GM23248 (cell line): ENCODE data around the gene HDAC10. TPM values are rescaled to one million over a fixed set of nuclear protein-coding genes. Genes with fewer than 3 reads are reported as not detected.

ENCODE experiments used
- DNase-seq: peaks from one replicate; pipeline ENCODE4 v3.0.0-alpha.2; 2015
- H2AFZ ChIP-seq: fragments of 200-600 bp; sonication (generic); 2 replicates; pipeline ENCODE4 v1.6.1; 2016; ENCODE audit warnings: antibody characterized with exemption
- H3F3A ChIP-seq: fragments of 200-600 bp; sonication (generic); 2 replicates; pipeline ENCODE4 v1.6.1; 2016; ENCODE audit warnings: mild to moderate bottlenecking, antibody characterized with exemption, mixed run types; ENCODE audit not compliant: insufficient read depth
- H3K27ac ChIP-seq: fragments of 200-600 bp; sonication (generic); 2 replicates; pipeline ENCODE4 v1.5.1; 2016; ENCODE audit warnings: mild to moderate bottlenecking
- H3K27me3 ChIP-seq: fragments of 200-600 bp; sonication (generic); replicated peaks from 2 replicates; pipeline ENCODE4 v1.6.1; 2016; ENCODE audit warnings: mild to moderate bottlenecking; ENCODE audit not compliant: insufficient read depth
- H3K36me3 ChIP-seq: fragments of 200-600 bp; sonication (generic); 2 replicates; pipeline ENCODE4 v1.6.1; 2016; ENCODE audit warnings: low read depth, mild to moderate bottlenecking
- H3K4me1 ChIP-seq: fragments of 200-600 bp; sonication (generic); 2 replicates; pipeline ENCODE4 v1.6.1; 2016; ENCODE audit warnings: mild to moderate bottlenecking; ENCODE audit not compliant: insufficient read depth
- H3K4me2 ChIP-seq: fragments of 200-600 bp; sonication (generic); one replicate; pipeline ENCODE4 v1.6.1; 2016; ENCODE audit warnings: mild to moderate bottlenecking; ENCODE audit not compliant: unreplicated experiment
- H3K4me3 ChIP-seq: fragments of 200-600 bp; sonication (generic); 2 replicates; pipeline ENCODE4 v1.5.1; 2016; ENCODE audit warnings: mild to moderate bottlenecking
- H3K79me2 ChIP-seq: fragments of 200-600 bp; sonication (generic); 2 replicates; pipeline ENCODE4 v1.6.1; 2016; ENCODE audit warnings: mild to moderate bottlenecking; ENCODE audit not compliant: insufficient read depth
- H3K9ac ChIP-seq: fragments of 200-600 bp; sonication (generic); 2 replicates; pipeline ENCODE4 v1.6.1; 2016; ENCODE audit warnings: mild to moderate bottlenecking
- H3K9me2 ChIP-seq: fragments of 200-600 bp; sonication (generic); 2 replicates; pipeline ENCODE4 v1.6.1; 2016; ENCODE audit warnings: mixed run types, mild to moderate bottlenecking, moderate library complexity; ENCODE audit not compliant: insufficient read depth
- H3K9me3 ChIP-seq: fragments of 200-600 bp; sonication (generic); one replicate; pipeline ENCODE4 v1.6.1; 2017; ENCODE audit warnings: low read depth
- H4K20me1 ChIP-seq: fragments of 200-600 bp; sonication (generic); 2 replicates; pipeline ENCODE4 v1.6.0; 2016; ENCODE audit not compliant: insufficient read depth
- EZH2 ChIP-seq: fragments of 200-600 bp; sonication (generic); IDR thresholded peaks from 2 replicates; pipeline ENCODE4 v1.6.1; 2018; ENCODE audit warnings: antibody characterized with exemption, mild to moderate bottlenecking; ENCODE audit not compliant: insufficient read depth, poor library complexity, severe bottlenecking
- EZH2phosphoT487 ChIP-seq: fragments of 200-600 bp; sonication (generic); IDR thresholded peaks from 2 replicates; pipeline ENCODE4 v1.6.1; 2018; ENCODE audit warnings: antibody characterized with exemption, moderate library complexity, mild to moderate bottlenecking, low read depth; ENCODE audit not compliant: insufficient read depth
- whole genome bisulfite sequencing, 2 experiments: methylation state at CpG; one replicate each; pipeline ENCODE4 v1.1.6; 2015 to 2017; ENCODE audit warnings: low lambda C conversion rate in 2 of 2, low coverage in 1 of 2; ENCODE audit errors: missing lambda C conversion rate in 2 of 2; 5-methylcytosine and 5-hydroxymethylcytosine counted together
- in situ Hi-C: fragments of 300-500 bp; cut with MboI; formaldehyde crosslinking; loops from 2 replicates; pipeline ENCODE4 v1.15.0; 2020
- polyA plus RNA-seq: library from polyadenylated mRNA; unstranded; fragments of >200 nt; fragmentation: Nextera tagmentation; extraction: Ambion mirVana; gene quantifications from 2 replicates; pipeline ENCODE4 v1.2.1, GENCODE V29; 2016
- total RNA-seq: library from RNA; depleted of rRNA; stranded (reverse); fragments of >200 nt; shearing (Covaris generic); gene quantifications from 2 replicates; pipeline ENCODE4 v1.2.3, GENCODE V29; 2014; rRNA removed

Gene HDAC10, protein sequence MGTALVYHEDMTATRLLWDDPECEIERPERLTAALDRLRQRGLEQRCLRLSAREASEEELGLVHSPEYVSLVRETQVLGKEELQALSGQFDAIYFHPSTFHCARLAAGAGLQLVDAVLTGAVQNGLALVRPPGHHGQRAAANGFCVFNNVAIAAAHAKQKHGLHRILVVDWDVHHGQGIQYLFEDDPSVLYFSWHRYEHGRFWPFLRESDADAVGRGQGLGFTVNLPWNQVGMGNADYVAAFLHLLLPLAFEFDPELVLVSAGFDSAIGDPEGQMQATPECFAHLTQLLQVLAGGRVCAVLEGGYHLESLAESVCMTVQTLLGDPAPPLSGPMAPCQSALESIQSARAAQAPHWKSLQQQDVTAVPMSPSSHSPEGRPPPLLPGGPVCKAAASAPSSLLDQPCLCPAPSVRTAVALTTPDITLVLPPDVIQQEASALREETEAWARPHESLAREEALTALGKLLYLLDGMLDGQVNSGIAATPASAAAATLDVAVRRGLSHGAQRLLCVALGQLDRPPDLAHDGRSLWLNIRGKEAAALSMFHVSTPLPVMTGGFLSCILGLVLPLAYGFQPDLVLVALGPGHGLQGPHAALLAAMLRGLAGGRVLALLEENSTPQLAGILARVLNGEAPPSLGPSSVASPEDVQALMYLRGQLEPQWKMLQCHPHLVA
- total RNA-seq (16.8 and 19.2 TPM in 2 replicates), polyA plus RNA-seq (4.3 and 6.6 TPM in 2 replicates)

DNA sequence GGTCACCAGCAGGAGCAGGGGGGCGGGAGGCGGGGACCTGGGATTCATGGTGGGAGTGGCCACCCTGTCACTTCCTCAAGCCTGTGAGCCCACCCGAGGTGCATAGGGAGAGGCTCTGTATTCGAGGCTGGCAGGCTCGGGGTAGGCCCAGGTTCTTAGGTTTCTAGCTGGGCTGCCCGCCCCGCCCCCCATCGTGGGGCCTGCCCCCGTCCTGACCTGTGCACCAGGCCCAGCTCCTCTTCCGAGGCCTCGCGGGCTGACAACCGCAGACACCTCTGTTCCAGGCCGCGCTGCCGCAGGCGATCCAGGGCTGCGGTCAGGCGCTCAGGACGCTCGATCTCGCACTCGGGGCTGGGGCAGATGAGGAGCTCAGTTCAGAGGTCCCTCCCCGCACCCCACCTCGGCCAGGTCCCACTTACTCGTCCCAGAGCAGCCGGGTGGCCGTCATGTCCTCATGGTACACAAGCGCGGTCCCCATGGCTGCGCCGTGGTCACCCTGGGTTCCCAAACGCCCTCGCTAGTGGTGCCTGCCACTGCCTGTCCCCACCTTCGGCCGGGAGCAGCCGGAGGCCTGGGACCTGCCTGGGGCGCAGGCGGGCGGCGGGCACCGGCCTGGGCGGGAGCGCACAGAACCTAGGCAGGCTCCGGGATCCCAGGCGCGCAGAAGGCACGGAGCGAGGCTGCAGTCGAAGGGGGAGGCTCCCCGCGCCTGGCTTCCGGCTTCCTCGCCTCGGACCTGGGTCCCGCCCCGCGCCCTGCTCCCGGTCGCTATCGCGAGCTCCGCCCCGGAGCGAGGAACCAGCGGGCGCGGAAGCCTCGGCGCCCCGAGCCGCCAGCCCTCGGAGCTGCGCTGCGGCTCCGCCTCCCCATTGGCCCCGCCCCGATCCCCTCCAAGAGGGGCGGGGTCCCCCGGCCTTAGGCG, at the start of gene HDAC10:
TSS of gene HDAC10 (minus strand) at position 711 of the 922 bp plus-strand sequence. CDS start at position 478, 233 bp downstream.
- Histone ChIP-seq H3K9me2 (no peaks in the 10 kb centered on the region), H4K20me1 (no peaks in the 10 kb centered on the region), H3K4me3 (peak within 1 kb of the TSS; percentile 80), H3K9ac (peak within 1 kb of the TSS; percentile 81), H3K27me3 (no peaks in the 10 kb centered on the region), H3K27ac (peak within 1 kb of the TSS; percentile 37), H2AFZ (peak within 1 kb of the TSS; percentile 52), H3F3A (no peaks in the 10 kb centered on the region), H3K79me2 (peaks cover 32% of the 10 kb centered on the region), H3K4me2 (peak within 1 kb of the TSS; percentile 80), H3K36me3 (no peaks in the 10 kb centered on the region), H3K9me3 (no peaks in the 10 kb centered on the region), H3K4me1 (peaks cover 7% of the 10 kb centered on the region; the same call in 1 of the 2 replicates)
- 0 to 3% methylated on average over 43 to 58 of the region's 81 CpGs for WGBS, 2 experiments
- in situ Hi-C loops: no loop called here
- peak; percentile 94 for DNase-seq
- TF ChIP-seq EZH2 (no peak), EZH2phosphoT487 (no peak)

DNA sequence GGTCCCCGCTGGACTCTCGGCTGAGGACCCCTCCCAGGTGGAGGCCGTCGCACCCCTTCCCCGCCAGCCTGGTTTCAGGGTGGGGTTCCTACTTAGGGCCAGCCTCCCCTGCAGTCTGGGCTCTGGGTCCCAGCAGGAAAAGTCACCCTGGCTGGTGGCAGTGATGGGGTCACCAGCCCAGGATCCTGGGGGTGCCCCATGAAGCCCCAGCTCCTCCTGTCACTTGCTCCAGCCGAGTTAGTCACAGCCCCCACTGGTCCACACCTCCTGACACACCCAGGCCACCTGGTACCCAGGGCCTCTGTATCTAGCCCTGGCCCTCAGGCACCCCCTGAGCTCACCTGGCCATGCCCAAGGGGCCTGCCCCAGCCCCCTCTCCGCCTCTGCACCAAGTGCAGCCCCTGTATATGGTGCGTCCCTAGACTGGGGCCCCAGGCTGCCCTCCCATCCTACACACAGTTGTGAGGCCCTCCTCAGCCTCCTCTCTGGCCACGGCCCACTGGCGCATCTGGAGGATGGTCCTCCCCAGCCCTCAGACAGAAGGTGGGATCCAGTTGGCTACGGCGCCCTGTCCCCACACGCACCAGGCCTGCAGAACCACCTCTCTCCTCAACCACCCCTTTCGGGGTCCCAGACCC, 49.7 kb upstream of the HDAC10 start:
- peaks cover 4% of the 10 kb centered on the region for H3F3A ChIP-seq
- no peaks in the 10 kb centered on the region for H3K9me2 ChIP-seq
- no peaks in the 10 kb centered on the region; the same call in 1 of the 2 replicates for H4K20me1 ChIP-seq
- 67 to 78% methylated on average over 13 to 14 of the region's 14 CpGs for WGBS, 2 experiments
- H3K9ac ChIP-seq: no peak overlapping the region
- H2AFZ ChIP-seq: no peak overlapping the region
- H3K36me3 ChIP-seq: no peaks in the 10 kb centered on the region
- no peaks in the 10 kb centered on the region for H3K9me3 ChIP-seq
- in situ Hi-C loops: no loop called here
- peak overlapping the region; percentile 60 for H3K4me3 ChIP-seq
- no peaks in the 10 kb centered on the region for H3K27me3 ChIP-seq
- peaks cover 43% of the 10 kb centered on the region for H3K4me1 ChIP-seq
- no peak for DNase-seq
- TF ChIP-seq EZH2phosphoT487 (no peak), EZH2 (no peak)
- H3K79me2 ChIP-seq: peaks cover 99% of the 10 kb centered on the region
- H3K4me2 ChIP-seq: peak overlapping the region; percentile 51
- no peak overlapping the region for H3K27ac ChIP-seq

DNA sequence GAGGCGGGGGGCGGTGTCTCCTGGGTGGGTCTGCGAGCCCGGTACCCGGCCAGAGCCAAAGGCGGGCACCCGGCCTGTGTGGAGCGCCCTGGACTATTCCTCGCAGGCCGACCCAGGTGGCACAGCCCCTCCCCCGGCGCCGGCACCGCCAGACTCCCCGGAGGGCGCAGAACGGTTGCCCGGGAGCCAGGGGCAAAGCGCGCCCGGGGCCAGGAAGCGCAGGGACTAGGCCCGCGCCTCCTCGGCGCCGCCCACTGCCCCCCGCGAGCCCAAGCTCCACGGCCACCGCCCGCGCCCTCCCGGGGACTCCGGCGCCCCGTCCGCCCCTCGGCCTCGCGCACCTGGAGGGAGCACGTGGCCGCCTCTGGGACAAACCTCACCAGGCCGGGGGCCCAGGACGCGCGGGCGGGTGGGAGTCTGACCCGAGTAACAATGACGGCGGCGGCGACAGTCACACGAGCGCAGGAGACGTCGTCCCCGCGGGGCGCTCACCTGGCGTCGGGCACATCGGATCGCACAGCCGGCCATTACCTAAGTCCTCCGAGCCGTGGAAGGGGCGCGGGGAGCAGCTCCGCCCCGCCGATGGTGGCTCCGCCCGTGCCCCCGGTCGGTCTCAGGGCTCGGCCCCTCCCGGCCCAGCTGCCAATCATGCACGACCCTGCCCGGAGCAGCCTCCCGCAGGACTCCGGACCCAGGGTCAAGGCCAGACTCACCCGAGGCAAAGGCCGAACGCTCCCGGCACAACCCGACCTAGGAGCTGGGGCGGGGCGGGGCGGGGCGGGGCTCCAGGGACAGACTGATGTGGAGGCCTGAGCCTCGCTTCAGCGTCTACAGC, 48.9 kb upstream of the HDAC10 start:
- Histone ChIP-seq H3K9me2 (no peaks in the 10 kb centered on the region), H3K4me2 (peak overlapping the region; percentile 51), H3K79me2 (peaks cover 99% of the 10 kb centered on the region), H3K9ac (peak overlapping the region; percentile 62), H3K27ac (peak overlapping the region; percentile 33), H3K36me3 (no peaks in the 10 kb centered on the region), H3F3A (peaks cover 9% of the 10 kb centered on the region), H3K4me3 (peak overlapping the region; percentile 60), H2AFZ (no peak overlapping the region), H3K4me1 (peaks cover 36% of the 10 kb centered on the region), H4K20me1 (no peaks in the 10 kb centered on the region; the same call in 1 of the 2 replicates), H3K27me3 (no peaks in the 10 kb centered on the region), H3K9me3 (no peaks in the 10 kb centered on the region)
- in situ Hi-C loops: no loop called here
- 4 to 10% methylated on average over 25 to 44 of the region's 93 CpGs for WGBS, 2 experiments
- DNase-seq: peak; percentile 43
- no peak for TF ChIP-seq EZH2phosphoT487
- no peak for TF ChIP-seq EZH2
